GM10847 (cell line): Measurements from ENCODE around the gene PPL.

ENCODE experiments used
- POLR2A ChIP-seq: IDR thresholded peaks from 2 replicates; pipeline ENCODE4 v1.6.1; 2011; ENCODE audit not compliant: insufficient read length; ENCODE audit errors: extremely low read depth

Gene PPL

DNA sequence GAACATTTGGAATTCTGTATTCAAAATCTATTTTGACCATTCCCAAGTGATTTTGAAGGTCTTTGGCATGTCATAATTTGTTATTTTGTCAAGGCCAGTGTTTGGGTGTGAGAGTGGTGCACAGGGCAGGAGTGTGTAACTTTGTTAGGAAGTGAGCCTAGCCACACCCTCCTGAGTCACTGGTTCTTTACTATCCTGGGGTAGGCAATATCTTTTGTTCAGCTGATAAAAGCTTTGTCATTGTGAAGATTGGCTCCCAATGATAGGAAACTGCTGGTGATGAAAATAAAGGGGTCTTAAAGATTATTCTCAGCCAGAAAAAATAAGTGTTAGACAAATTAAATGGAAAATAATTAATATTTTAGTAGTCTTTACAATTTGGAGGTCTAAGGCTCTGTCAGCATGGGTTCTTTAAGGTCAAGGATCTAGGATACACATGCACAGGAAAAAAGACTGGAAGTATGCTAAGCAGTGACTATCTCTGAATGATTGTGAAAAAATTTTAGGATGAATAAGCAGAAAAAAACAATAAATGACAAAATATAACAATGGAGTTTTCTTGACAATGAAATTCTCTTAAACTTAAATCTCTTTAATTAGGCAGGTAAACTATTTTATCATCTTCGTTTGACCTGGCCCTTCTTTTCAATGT, 84.6 kb downstream of the PPL start:
- TF ChIP-seq POLR2A = no peak

- no peak for TF ChIP-seq POLR2A
Measured at GRCh38 chr16:4850211-4850610, 86.7 kb downstream of the PPL start.

GRCh38 chr16:4847774-4848587, 89.0 kb downstream of the PPL start:
- TF ChIP-seq POLR2A = no peak

DNA sequence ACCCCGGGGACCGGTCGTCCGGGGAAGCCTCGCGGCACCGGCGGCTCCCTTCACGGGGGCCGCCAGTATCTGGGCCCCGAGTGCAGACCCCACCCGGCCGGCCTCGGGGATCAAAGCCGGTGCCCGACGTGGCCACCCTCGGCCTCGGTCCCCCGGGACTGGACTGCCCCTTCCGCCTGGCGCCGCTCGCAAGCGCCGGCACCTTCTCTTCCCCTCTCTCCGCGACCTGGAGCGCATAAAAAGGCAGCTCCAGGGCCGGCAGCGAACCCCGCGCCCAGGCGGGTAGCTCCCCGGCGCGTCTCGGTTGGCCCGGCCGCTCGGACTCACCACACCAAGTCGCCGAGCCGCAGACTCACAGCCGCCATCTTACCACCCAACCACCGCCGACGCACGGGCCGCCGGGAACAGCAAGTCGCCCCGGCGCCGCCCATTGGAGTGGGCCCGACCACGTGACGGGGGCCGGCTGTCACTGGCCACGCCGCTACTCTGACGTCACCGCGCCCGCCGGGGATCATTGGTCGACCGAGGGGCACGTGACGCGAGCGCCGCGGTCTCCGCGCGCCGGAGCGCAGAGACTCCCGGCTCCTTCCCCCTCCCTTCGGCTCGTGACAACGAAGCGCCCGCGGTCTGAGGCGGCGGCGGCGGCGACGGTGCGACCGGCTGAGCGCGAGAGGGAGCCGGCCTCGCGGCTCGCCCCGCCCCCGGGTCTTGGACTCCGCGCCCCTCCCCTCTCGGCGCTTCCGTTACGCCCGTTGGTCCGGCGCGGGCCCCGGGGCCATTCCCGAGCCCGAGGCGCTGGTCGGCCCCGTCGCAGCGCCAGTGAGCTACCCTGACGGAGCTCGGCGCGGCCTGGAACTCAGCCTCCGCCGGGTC, 89.8 kb downstream of the PPL start, which contains the start of the genes GLYR1 and UBN1:
Gene GLYR1, minus strand, starts transcription at position 388 of the 873 bp plus-strand sequence. Its CDS starts 23 bp downstream, at position 365.
Gene UBN1, plus strand, starts transcription at position 581 of the 873 bp plus-strand sequence. CDS start 5,437 bp downstream, outside the sequence.
- peak; percentile 86 for TF ChIP-seq POLR2A

DNA sequence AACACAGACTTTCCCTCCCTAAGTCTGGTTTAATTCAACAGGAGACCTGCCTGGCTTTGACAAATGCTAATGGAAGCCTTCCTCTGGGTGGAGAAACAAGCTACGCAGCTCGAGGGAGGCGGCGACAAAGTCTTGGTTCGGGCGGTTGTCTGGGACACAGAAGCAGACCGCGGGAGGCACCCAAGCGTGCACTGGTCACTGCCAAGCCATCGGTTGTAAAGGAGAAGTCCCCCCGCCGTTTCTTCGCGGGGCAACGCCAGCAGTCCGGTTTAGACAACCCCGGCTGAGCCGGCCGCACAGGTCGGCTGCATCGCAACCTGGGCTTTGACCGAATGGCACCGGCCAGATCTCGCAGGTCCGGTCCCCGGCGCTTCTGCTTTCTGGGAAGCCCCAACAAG, 90.4 kb downstream of the PPL start:
- TF ChIP-seq POLR2A = no peak

- no peak for TF ChIP-seq POLR2A
Measured at GRCh38 chr16:4840984-4841383, 96.0 kb downstream of the PPL start.

DNA sequence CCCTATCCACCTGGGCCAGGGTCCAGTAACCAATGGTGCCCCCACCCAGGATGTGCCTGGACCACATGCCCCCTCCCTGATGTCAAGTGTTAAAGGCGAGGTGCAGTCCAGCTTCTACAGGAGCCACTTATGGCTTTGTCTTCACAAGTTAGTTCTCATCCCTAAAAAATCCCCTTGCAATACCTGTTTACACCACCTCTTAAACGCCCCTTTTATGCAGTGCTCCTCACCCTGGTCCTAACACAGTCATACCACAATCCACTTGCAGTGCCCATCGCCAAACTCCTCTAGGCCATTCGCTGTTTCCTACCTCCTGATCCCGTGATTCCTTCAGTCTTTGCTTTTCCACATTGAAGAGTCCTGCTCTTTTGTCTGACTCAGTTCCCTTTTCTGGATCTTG, 97.0 kb downstream of the PPL start:
- no peak for TF ChIP-seq POLR2A

- TF ChIP-seq POLR2A = no peak
Measured at GRCh38 chr16:4837733-4838501, 99.0 kb downstream of the PPL start.

DNA sequence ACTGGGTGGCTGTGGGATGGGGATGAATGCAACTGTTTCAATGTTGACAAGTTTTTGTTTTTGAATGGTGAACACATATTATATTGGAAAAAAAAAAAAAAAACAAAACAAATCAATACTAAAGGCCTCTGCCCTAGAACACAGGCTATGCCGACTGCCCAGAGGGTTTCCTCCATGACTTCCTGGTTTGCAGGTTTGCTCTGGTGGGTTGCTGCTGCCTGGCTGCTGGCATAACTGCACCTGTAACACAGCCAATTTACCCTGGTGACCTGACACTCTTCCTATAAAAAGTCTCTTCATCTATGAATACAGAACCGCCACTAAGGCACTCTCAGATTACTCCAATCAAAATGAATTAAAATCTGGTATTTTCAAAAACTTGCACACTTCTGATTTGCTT, 100.2 kb downstream of the PPL start:
- no peak for TF ChIP-seq POLR2A

DNA sequence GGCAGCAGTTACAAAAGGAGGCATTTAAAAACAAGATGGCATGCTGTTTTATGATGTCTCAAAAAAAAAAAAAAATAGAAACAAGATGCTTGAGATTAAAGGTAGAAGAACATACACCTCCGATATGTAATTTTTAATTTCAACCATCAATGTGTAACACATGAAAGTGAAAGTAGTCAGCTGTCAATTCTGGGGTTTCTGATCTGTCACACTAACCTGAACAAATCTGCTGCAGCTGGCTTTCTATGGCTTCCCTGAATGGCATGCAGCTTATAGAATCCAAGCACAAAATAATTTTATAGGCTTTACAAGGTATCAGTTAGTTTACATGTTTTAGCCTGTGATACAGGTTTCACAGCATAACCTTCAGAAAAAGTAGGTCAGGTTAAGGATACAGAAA, 103.4 kb downstream of the PPL start:
- TF ChIP-seq POLR2A = no peak

DNA sequence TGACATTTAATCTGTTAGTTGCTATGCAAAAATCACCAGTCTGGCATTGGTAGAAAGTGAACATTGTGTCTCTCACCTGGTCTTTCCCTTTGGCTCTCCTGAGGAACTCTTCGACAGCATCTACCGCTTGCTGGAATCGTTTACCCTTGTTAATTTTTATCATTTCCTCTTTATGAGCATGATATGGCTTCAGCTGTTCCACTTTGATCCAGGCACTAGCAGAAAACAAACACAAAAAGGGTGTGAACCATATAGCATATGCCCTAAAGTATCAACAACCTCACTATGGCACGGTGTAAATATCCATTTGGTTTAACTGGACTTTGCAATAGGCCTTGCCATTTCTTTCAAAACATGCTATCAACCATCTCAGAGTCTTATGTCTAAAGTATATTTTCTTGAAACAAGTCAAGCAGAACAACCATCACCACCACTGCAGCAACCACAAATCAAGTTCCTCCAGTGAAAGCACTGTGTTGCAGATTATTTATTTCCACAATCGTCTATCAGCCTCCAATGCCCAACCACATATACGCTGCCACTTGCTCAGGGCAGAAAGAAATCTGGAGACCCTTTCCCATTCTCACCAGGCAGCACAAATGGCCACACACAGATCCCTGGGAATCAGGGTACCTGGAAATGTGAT, 104.1 kb downstream of the PPL start:
- no peak for TF ChIP-seq POLR2A
